ENCODE results near the gene PDCD2L. TPM values are rescaled to one million over a fixed set of nuclear protein-coding genes. Genes with fewer than 3 reads are reported as not detected.

PDCD2L gene
- total RNA-seq, 2 donors from 2014 or later, result 15.5 to 16.2 TPM

GRCh38 chr19:34375598-34375997 lies 28.6 kb upstream of the PDCD2L start:
- Histone ChIP-seq H3K9me3 (no peaks in the 10 kb centered on the region), H3K4me1 (replicated peaks) (no peaks in the 10 kb centered on the region), H3K27ac (no peak overlapping the region), H3K36me3 (peaks cover 3 to 6% of the 10 kb centered on the region in 2 donors), H3K27me3 (replicated peaks; ENCODE audit: insufficient read depth) (no peaks in the 10 kb centered on the region), H3K4me3 (no peak overlapping the region)
- TF ChIP-seq POLR2AphosphoS5 (IDR thresholded peaks at IDR 0.05) (no peak), POLR2A (IDR thresholded peaks at IDR 0.05) (no peak), CTCF (IDR thresholded peaks at IDR 0.05) (no peak)
- intact Hi-C loops (cut with DNase I), result no loop called here
- WGBS, result 90% methylated on average over 8 of the region's 8 CpGs
- no peak for DNase-seq (ENCODE audit: low spot score)

GRCh38 chr19:34380639-34381241 lies 23.5 kb upstream of the PDCD2L start:
- H3K36me3 ChIP-seq, result peaks cover 8 to 16% of the 10 kb centered on the region in 2 donors

GRCh38 chr19:34381399-34382251 lies 22.6 kb upstream of the PDCD2L start:
- Histone ChIP-seq H3K9me3 (no peaks in the 10 kb centered on the region), H3K4me3 (no peak overlapping the region), H3K27ac (no peak overlapping the region), H3K4me1 (replicated peaks) (no peaks in the 10 kb centered on the region), H3K27me3 (replicated peaks; ENCODE audit: insufficient read depth) (no peaks in the 10 kb centered on the region), H3K36me3 (peaks cover 8 to 16% of the 10 kb centered on the region in 2 donors)
- DNase-seq (ENCODE audit: low spot score), result no peak
- WGBS, result 90% methylated on average over 13 of the region's 14 CpGs
- intact Hi-C loops (cut with DNase I), result no loop called here
- TF ChIP-seq POLR2AphosphoS5 (IDR thresholded peaks at IDR 0.05), result no peak
- TF ChIP-seq CTCF (IDR thresholded peaks at IDR 0.05), result no peak
- no peak for TF ChIP-seq POLR2A (IDR thresholded peaks at IDR 0.05)

More at GRCh38 chr19:34380639-34381241, 23.5 kb upstream of the PDCD2L start:
- DNase-seq (ENCODE audit: low spot score), result no peak
- 99% methylated on average over 5 of the region's 5 CpGs for WGBS
- Histone ChIP-seq H3K27ac (no peak overlapping the region), H3K4me1 (replicated peaks) (no peaks in the 10 kb centered on the region), H3K4me3 (no peak overlapping the region), H3K9me3 (no peaks in the 10 kb centered on the region), H3K27me3 (replicated peaks; ENCODE audit: insufficient read depth) (no peaks in the 10 kb centered on the region)
- TF ChIP-seq POLR2AphosphoS5 (IDR thresholded peaks at IDR 0.05) (no peak), POLR2A (IDR thresholded peaks at IDR 0.05) (no peak), CTCF (IDR thresholded peaks at IDR 0.05) (no peak)
- intact Hi-C loops (cut with DNase I), result no loop called here

GRCh38 chr19:34382471-34382870 lies 21.7 kb upstream of the PDCD2L start:
- no peak for TF ChIP-seq CTCF (IDR thresholded peaks at IDR 0.05)
- TF ChIP-seq POLR2AphosphoS5 (IDR thresholded peaks at IDR 0.05), result no peak
- no peak for TF ChIP-seq POLR2A (IDR thresholded peaks at IDR 0.05)
- Histone ChIP-seq H3K4me3 (no peak overlapping the region), H3K27me3 (replicated peaks; ENCODE audit: insufficient read depth) (no peaks in the 10 kb centered on the region), H3K36me3 (peaks cover 8 to 14% of the 10 kb centered on the region in 2 donors), H3K9me3 (no peaks in the 10 kb centered on the region), H3K27ac (no peak overlapping the region), H3K4me1 (replicated peaks) (no peaks in the 10 kb centered on the region)
- intact Hi-C loops (cut with DNase I), result no loop called here
- WGBS, result 99% methylated on average over 4 of the region's 4 CpGs
- DNase-seq (ENCODE audit: low spot score), result no peak
